GM21717 (cell line): Measurements from ENCODE around the gene TINAGL1.

Experiments used
- ATAC-seq: cut with Tn5 transposase; IDR thresholded peaks from one replicate; pipeline ENCODE4 v1.9.1; 2021; ENCODE audit warnings: mild to moderate bottlenecking, moderate library complexity; ENCODE audit not compliant: unreplicated experiment

TINAGL1 gene, protein sequence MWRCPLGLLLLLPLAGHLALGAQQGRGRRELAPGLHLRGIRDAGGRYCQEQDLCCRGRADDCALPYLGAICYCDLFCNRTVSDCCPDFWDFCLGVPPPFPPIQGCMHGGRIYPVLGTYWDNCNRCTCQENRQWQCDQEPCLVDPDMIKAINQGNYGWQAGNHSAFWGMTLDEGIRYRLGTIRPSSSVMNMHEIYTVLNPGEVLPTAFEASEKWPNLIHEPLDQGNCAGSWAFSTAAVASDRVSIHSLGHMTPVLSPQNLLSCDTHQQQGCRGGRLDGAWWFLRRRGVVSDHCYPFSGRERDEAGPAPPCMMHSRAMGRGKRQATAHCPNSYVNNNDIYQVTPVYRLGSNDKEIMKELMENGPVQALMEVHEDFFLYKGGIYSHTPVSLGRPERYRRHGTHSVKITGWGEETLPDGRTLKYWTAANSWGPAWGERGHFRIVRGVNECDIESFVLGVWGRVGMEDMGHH

DNA sequence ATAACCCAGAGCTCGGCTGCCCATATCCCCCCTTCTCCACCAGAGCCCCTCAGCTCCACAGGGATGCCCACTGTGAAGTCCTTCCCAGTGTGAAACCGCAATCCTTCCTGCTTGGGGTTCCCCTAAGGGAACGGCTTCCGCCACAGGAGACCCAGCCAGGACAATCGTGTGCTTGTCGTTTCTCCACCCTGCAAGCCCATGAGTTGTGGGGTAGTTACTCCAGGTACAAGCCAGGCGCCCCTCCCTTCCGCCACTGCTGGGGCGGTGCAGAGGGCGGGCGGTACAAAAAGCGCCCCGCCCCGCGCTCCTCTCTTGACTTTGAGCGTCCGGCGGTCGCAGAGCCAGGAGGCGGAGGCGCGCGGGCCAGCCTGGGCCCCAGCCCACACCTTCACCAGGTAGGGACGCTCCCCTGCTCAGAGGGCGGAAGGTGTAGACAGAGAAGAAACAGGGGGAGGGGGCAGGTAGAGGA lies at the start of gene TINAGL1:
TSS of gene TINAGL1 (plus strand) at position 315 of the 469 bp plus-strand sequence. CDS start 634 bp downstream, outside the sequence.
- no peak for ATAC-seq

- ATAC-seq: no peak
Observed at GRCh38 chr1:31529999-31530684, 46.2 kb upstream of the TINAGL1 start.

DNA sequence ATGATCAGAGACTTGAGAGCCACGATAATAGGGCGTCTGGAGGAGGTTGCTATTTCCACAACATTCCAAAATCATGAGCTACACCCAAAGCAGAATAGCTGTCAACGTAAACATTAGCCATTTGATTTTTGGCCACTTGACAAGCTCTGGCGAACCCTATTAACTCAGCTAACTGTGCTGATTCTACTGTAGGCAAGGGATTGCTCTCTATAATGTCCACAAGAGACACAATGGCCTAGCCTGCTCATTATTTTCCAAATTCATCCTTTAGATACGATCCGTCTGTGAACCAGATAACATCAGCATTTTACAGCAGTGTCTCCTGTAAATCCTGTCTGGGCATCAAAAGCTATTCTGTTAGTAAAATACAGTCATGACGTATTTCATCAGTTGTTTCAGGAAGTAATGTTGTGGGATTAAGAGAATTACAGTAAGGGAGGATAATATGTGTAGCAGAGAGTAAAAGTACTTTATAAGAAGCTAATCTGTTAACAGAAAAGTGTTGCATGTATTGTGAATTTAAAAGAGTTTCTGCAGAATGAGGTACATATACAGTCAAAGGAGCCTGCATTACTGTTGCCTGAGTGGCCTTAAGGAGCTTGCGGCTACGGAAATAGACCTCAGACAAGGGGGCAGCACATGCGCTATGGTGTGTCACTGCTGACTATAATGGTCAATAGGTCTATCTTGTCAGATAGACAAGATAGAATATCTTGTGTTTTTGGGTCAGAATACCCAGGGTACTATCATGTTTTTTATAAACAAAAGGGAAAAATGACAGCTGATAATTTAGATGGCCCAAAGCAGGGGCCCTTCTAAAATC lies 44.9 kb upstream of the TINAGL1 start:
- no peak for ATAC-seq

GRCh38 chr1:31532173-31532572 lies 44.1 kb upstream of the TINAGL1 start:
- no peak for ATAC-seq

DNA sequence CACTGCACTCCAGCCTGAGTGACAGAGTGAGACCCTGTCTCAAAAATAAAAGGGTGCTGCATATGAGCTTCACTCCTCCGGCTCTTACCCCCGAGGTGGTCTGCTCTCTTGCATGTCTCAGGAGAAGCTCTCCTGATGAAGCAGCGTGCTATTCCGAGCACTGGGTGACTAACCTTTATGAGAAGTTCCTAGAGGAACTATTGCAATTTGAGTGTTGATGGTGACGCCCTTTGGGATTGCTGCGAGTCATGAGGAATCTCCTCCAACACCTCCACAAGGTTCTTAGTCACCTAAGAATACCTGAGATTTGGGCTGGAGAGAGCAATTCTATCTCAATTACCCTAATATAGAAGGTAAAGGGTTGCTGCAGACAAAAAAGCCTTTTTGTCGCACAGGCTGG lies 40.8 kb upstream of the TINAGL1 start:
- no peak for ATAC-seq

DNA sequence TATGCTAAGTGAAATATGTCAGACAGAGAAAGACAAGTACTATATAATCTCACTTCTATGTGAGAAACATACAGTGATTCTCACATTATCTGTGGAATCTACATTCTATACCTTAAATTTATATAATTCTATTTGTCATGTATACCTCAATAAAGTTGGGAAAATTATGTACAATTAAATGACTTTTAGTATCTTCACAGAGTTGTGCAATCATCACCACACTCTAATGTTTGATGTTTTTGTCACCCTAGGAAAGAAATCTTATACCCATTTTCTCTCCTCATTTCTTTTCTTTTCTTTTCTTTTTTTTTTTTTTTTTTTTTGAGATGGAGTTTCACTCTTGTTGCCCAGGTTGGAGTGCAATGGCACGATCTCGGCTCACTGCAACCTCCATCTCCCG lies 37.0 kb upstream of the TINAGL1 start:
- no peak for ATAC-seq

DNA sequence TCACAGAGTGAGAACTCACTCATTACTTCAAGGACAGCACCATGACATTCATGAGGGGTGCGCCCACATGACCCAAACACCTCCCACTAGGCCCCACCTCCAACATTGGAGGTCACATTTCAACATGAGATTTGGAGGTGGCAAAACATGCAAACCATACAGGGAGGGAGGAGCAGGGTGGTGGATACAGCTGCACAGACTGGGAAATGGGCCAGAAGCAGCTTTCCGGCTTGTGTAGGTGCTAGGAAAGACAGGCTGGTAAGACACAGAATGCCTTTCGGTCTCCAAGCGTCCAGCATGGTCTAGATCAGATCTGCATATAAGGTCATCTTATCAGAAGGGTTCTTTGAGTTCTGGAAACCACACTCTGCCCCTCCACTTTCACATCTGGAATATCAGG lies 35.1 kb upstream of the TINAGL1 start:
- no peak for ATAC-seq

DNA sequence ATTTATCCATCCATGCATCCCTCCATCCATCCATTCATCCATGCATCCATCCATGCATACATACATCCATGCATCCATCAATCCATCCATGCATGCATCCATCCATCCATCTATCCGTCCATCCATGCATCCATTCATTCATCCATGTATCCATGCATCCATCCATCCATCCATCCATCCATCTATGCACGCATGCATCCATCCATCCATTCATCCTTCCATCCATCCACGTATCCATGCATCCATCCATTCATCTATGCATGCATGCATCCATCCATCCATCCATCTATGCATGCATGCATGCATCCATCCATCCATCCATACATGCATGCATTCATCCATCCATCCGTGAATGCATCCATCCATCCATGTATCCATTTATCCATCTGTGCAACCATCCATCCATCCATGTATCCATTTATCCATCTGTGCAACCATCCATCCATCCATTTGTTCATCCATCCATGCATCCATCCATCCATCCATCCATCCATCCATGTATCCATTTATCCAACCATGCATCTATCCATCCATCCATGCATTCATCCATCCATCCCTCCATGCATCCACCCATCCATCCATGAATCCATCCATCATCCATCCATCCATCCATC lies 30.3 kb upstream of the TINAGL1 start:
- no peak for ATAC-seq

DNA sequence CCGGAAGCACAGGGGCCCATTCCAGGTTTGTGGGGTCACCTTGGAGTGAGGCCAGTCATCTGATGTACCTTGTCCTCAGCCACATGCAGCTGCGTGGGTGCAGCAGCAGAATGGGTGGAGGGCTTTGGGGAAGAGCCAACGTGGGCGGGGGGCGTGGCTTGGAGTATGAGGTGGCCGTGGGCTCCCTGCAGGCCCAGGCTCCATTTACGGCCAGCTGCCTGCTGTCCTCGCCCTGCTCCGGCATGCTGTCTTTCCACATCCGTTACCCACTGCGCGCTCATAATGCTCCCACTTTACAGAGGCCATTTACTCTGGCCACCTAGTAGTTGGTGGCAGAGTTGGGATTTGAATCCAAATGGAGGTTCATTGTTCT lies 27.8 kb upstream of the TINAGL1 start:
- ATAC-seq: no peak

DNA sequence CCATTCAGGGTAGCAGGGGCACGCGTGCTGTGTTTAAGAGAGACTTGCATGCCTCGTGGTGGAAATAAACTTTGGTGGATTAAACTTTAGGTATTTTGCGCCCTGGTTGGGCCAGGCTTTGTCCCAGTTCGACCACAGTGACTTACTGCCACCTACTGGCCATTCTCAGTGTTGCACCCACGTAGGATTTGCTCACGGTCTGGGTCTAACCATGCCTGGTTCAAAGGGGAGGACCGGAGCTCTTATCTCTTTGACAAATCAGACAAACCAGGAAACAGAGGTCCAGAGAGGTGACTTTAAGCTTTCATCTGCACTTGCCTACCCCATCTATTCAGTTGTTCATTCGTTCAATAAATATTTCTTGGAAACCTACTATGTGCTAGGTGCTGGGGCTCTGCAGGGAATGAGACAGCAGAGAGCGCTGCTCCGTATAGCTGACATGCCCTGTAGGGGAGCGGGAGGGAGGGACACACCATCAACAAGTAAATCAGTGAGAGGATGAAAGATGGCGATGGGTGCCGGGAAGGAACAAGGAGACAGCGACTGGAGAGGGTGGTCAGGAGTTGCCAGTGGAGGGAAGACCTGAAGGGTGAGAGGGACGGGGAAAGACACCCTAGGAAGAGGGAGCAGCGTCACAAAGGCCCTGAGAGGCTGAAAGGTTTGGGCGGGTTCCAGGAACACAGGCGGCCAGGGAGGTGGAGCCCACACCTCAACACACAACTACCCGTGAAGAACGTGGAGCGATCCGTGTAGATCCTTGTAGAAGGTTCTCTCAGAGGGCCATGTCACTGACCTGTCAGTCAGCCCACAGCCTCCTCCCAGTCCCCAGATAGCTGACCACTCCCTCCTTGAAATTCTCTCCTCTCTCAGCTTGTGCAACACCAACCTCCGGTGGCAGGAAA lies 27.2 kb upstream of the TINAGL1 start:
- peak; percentile 56 for ATAC-seq

DNA sequence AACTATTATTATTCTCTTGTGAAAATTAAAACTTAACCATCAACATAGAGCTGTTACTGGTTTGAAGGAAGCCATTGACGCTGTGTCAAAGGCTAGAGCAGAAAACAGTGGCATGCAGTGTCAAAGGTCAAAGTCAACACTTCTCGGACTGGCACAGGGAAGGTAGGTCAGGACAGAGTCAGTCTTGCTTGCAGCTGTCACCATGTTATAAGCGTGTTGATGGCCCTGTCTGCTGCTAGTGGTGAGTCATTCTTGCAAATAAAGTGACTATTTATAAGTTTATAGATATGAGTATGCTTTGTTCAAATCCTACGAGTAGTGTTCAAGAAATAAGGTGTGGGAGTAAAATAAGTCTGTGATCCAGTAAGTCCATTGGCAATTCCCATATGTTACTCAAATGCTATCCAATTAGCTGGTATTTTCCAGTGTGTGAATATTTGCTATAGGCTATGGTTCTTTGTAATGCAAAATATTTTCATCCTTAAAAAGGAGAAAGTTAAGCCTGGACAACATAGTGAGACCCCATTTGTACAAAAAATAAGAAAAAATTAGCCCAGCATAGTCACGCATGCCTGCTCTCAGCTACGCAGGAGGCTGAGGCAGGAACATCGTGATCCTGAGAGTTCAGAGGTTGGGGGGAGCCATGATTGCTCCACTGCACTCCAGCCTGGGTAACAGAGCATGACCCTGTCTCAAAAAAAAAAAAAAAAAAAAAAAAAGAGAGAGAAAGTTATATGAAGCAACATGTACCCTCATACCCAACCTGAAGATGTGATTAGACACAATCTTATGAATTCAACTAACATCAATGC lies 26.3 kb upstream of the TINAGL1 start:
- ATAC-seq: peak; percentile 41

- ATAC-seq: no peak
Observed at GRCh38 chr1:31551208-31551607, 25.1 kb upstream of the TINAGL1 start.

DNA sequence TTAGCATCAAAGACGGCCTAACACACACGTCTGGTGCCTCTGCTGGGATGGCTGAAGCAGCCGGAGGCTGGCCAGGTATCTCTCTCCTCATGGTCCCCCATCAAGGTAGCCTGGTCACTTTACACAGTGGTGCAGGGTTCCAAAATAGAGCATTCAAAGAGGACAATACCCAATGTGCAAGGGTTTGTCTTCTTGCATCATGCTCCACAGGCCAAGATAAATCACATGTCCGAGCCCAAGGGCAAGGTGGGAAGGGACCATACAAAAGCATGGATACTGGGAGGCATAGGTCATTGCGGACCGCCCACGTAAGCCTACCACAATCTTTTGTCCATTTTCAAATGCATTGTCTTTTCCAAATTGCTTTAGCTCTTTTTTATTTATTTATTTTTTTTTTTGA lies 23.8 kb upstream of the TINAGL1 start:
- ATAC-seq: no peak

GRCh38 chr1:31556481-31557006 lies 19.8 kb upstream of the TINAGL1 start:
- no peak for ATAC-seq

DNA sequence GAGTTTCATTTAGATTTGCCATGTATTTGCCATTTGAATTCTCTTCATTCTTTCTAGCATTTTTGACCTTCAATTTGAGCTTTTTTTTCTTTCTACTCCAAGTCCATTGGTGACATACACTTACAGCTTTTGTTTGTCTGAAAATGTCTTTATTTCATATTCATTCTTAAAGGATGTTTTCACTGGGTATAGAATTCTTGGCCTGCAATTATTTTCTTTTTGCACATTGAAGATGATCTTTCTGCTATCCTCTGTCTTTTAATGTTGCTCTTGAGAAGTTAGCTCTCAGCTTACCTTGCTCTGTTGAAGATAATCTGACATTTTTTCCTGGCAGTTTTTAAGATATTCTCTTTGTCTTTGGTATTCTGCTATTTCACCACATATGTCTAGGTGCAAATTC lies 16.6 kb upstream of the TINAGL1 start:
- no peak for ATAC-seq

GRCh38 chr1:31560394-31560793 lies 15.9 kb upstream of the TINAGL1 start:
- no peak for ATAC-seq

DNA sequence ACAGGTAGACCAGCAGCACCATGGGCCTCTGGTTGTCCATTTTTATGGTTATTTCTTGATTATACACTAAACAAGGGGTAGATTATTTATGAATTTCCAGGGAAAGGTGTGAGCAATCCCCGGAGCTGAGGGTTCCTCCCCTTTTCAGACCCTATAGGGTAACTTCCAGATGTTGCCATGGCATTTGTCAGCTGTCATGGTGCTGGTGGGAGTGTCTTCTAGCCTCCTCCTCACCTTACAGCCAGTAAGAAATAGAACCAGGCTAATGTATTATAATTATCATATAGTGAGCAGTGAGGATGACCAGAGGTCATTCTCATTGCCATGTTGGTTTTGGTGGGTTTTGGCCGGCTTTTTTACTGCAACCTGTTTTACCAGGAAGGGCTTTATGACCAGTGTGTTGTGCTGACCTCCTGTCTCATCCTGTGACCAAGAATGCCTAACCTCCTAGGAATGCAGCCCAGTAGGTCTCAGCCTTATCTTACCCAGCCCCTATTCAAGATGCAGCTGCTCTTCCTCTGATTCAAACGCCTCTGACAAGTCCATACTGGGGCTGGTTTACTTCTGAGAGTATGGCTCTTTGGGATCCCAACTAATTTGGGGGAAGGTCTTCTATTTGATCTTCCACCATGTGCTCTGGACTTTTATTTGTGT lies 13.5 kb upstream of the TINAGL1 start:
- no peak for ATAC-seq

- ATAC-seq: no peak
Observed at GRCh38 chr1:31564606-31564989, 11.7 kb upstream of the TINAGL1 start.
